GM18498 (cell line): Measurements from ENCODE around the gene RGS21.
"Not testable (repeated sequence)": the region's sequence is repeated elsewhere in the genome, so short reads cannot be mapped to it uniquely, and the experiment has no call there.

Experiments used
- ATAC-seq: cut with Tn5 transposase; IDR thresholded peaks from one replicate; pipeline ENCODE4 v1.9.1; 2021; ENCODE audit warnings: mild to moderate bottlenecking, moderate library complexity; ENCODE audit not compliant: unreplicated experiment

Gene RGS21, protein sequence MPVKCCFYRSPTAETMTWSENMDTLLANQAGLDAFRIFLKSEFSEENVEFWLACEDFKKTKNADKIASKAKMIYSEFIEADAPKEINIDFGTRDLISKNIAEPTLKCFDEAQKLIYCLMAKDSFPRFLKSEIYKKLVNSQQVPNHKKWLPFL

DNA sequence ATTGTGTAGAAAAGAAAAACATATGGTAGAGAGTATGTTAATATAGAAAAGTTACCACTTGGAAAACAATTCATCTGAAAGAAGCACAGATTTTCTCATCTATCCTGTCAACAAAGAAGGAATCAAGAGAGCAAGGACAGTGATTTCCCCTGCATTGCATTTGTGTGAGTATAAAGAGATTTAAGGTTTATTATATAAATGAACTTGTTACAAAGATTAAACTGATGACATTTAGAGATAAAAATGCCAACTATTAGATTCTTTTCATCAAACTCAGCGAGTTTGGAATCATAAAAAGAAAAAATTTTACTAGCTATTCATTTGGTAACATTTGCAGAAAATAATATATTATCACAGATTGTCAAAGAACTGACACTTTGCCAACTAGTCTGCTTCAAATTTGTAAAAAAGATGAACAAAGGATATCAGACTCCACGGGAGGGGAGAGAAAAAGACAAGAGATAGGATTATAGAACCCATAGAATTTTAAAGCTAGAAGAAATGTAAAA lies at the start of gene RGS21:
TSS of gene RGS21 (plus strand) at position 51 of the 509 bp plus-strand sequence. CDS start 26,045 bp downstream, outside the sequence.
- ATAC-seq, result no peak

DNA sequence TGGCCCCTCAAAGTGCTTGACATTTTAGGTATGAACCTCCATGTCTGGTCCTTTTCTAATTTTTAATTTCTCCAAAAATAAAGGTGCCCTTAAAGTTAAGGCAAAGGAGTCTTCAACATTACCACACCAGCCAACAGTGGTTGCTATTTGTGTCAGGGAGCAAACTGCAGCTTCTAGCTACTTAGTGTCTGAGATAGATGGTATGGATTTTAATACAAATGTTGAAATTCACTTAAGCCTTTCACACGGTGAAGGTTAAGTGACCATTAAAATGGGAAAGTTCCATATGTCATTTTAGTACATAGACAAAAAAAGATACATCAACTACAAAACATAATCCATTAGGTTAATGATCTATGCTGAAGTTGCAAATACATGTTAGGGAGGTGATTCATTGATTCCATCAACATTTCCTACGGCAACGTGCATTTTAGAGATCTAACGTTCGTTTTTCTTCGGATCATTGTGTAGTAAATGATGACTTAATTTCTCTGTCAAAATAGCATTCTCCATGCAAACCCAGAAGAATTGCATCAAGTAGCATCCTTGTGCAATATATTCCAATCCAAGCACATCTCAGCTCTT lies 48.2 kb upstream of the RGS21 start:
- ATAC-seq, result no peak

DNA sequence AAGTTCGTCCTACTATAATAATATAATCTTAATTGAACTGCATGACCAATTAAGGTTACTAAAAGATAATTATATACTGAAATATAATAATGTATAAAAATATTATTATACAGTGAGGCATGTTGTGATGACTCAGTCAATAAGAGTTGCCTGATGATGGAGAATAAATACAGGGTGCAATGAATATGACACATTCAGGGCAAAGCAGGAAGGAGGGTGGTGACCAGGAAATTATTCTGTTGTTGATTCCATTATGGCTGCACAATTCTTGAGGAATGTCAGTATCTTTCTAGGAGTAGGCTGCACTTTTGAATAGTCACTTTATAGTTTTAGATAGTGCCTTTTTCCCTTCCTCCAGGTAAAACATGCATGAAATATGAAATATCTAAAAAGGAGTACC lies 46.4 kb upstream of the RGS21 start:
- ATAC-seq, result no peak

DNA sequence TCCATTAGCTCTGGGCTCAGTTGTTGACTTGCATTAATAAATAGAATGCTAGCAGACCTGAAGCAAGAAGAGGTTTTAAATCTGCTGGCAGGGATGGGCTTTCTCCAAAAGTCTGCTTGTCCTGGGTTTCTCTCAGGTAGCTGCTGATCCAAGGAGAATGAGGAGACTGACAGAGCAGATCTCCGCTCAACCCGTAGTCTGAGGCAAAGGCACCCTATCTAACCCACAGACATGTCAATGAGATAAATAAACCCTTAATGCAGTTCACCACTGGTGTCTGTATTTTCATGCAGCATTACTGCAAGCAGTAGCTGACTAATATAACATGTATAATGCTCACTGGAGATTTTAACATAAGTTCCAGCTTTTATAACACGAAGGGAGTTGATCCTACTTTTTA lies 44.1 kb upstream of the RGS21 start:
- no peak for ATAC-seq

DNA sequence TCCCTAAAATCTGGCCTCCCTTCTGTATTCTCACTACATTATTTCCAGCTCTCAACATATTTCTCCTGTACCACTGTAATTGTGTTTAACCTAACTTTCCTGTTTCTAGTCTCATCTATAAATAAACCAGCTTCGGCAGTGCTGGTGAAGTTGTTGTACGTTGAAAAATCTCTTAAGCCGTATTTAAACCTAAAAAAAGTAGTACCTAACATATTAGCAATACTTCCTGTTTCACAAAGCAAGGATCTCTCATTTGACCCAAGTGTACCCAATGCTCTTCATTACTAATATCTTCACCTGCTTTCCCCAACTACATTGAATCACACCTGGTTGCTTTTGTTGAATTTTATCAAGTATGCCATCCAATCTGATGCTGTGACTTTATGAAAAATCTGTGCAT lies 42.2 kb upstream of the RGS21 start:
- no peak for ATAC-seq

DNA sequence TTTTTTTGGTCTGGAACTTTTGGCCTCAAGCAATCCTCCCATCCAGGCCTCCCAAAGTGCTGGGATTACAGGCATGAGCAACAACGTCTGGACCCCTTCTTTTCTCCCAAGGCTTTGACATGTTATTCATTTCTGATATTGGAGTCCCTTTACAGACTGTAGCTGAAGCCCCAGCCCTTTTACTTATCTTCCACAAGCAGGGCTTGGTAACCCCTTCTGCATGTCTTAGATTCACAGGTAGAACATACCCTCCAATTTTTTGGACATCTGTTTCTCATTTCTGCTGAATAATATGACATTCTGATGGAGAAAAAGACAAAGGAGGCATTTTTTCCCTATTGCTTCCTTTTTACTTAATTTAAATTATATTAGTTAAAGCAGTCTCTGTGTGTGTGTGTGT lies 39.2 kb upstream of the RGS21 start:
- ATAC-seq, result no peak

DNA sequence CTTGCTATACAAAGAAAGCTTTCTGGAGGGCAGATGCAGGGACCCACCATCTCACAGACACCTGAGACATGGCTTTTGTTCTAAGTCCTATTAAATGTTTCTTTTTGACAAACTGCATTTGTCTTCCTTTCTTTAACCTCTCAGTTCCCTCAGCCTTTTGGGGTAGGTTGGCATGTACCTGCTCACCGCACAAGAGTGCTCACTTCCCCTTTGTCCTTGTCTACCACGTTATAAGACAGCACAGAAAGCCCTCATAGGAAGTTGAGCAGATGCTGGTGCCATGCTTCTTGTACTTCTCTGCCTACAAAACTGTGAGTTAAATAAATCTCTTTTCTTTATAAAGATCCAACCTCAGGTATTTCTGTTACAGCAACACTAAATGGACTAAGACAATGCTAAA lies 31.9 kb upstream of the RGS21 start:
- ATAC-seq, result no peak

DNA sequence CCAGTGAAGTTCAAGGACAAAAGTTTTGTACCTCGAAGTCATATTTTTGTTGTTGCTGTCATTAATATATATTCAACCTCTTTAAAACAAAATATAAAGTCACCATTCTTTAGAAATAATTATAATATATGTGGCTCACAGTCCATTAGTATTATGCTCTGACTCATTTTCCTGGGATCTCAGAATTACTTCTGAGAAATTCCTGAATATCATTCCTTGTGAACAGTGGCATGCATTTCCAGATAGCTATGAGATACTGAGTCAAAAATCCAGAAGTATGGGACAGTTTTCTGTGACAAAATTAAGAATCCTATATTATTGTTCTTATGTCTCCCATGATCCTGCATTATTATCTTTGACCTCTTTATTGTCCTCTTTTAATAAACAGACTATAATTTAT lies 13.8 kb upstream of the RGS21 start:
- no peak for ATAC-seq

DNA sequence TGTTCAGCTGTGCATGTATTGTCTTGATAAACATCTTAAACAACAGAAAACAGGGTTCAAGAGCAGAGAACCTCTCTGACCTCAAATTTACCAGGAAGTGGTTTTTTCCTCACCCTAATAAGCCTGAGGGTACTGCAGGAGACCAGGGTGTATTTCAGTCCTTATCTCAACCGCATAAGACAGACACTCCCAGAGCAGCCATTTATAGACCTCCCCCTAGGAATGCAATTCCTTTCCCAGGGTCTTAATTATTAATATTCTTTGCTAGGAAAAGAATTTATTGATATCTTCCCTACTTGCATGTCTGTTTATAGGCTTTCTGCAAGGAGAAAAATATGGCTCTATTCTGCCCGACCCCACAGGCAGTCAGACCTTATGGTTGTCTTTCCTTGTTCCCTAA lies 8.5 kb upstream of the RGS21 start:
- not testable (repeated sequence) for ATAC-seq

DNA sequence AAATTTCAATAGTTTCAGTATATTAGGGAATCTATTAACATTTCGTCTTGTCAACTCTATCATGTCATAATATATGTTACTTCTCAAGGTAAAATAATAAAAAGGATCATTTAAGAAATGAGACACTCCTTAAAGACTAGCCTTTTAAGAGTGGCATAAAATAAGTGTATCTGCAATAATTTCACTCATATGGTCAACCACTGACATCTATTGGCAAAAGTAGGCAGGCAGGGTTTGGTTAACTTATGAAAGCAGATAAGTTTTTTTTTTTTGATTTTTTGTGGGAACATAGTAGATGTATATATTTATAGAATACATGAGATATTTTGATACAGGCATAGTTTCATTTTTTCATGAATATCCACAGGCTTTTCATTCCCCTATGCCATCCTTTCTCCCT lies 5.5 kb upstream of the RGS21 start:
- ATAC-seq, result no peak

DNA sequence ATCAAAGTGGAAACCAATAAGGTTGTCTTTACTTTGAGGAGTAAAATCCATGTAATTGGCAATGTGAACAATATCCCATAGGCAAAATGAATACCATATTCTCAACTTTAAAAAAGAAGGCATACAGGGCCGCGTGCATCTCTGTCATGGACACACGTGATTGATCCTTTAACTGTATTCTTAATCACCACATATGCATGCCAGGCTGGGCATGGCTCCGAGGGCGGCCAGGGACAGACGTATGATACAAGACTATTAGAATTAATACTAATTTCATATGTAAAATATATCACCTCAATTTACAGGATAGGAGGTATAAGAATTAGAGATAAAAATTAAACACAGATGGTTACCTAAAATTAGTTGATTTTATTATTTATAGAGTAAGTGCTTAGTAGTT lies 11.2 kb downstream of the RGS21 start:
- ATAC-seq, result no peak

DNA sequence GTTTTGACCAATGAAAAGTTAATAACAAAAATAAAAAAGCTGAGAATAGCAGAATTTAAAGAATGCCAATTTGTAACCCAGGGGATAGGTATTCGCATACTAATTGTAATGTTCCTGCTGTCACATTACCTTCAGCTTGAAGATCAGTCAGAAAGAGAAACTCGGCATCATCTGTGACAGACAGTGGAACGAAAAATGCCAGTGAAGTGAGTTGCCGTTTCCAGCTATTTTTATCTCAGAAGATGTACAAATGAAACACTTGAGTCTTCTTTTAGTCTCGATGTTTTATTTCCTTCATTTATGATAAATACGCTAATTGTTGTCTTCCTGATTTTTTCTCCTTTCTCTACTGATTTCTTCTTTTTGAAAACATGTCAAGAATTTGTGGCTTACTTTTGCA lies 26.1 kb downstream of the RGS21 start:
- ATAC-seq, result no peak

DNA sequence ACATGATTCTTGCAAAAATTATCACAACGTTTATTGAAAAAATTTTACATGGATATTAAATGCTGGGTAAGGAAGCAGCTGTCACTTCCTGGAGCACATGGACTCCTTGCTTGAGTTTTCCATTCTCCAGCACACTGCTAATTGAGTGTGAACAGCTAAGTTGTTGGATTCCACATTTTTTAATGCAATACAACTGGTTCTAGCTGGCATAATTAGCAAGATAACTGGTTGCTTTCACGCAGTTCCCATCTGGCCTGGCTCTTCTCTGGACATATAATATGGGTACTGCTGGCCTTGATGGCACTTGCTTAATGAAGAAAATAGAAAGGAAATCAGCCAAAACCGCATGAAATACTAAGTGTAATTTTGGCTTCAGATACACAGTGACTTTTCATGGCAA lies 26.6 kb downstream of the RGS21 start:
- ATAC-seq, result no peak

DNA sequence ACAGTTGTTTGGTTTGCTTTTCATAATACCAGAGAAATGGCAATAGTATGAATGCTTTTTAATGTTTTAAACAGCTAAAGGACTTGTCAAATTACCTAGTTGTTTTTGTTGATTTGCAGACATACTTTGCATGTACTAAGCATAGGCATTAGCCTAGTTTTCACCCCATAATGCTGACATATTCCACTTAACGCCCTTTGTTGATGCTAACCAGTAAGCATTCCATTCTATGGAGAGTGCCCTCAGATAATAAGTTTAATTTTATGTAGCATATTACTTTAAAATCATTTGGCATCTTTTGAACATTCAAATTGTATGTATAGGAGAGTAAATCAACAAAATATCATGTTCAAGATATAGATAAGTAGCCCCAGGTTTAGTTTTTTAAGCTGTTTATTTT lies 32.5 kb downstream of the RGS21 start:
- ATAC-seq, result no peak

DNA sequence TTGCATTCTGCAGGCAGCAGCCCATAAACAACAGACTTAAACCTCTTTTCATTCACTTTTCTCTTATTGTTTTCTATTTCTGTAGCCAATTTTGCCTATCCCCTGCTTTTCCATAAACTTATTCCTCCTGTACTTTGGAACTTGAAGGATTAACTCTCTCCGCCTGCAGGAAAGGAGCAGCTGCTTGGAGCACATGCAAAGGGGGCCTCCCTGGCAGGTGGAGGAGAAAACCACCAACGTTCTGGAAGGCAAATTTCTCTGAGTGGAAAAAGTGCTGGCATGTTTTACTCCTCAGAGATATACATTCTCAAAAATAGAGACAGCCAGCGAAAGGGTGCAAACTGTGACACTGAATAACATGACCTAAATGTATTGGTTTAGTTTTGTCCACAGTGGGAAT lies 33.6 kb downstream of the RGS21 start:
- no peak for ATAC-seq

DNA sequence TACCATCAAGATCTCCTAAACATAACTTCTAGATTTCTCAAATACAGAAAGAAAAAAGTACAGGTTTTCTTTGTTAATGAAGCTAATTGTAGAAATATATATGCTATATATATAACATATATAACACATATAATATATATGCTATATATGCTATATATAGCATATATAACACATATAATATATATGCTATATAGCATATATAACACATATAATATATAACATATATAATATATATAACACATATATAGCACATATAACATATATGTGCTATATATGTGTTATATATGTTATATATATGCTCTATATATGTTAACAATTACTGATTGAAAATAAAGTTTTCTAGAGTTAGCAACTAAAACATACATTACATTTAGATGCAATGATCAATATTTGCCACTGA lies 34.8 kb downstream of the RGS21 start:
- ATAC-seq, result no peak

DNA sequence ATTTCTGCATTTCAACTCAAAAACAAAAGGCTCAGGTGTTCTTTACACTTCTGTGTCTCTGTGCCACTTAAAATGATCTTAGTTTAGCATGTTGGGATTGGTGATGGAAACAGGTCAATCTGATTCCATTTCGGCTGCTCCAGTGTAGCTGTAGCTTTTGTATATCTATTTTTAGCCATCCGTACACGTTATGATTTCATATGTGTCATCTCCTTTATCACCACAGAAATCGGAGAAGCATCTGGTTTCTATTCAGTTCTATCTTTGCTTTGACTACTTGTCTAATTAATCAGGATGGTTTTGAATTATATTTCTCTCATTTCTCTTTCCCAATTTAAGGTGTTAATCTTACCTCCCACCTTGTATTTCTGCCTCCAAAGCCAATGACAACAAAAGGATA lies 41.1 kb downstream of the RGS21 start:
- no peak for ATAC-seq

DNA sequence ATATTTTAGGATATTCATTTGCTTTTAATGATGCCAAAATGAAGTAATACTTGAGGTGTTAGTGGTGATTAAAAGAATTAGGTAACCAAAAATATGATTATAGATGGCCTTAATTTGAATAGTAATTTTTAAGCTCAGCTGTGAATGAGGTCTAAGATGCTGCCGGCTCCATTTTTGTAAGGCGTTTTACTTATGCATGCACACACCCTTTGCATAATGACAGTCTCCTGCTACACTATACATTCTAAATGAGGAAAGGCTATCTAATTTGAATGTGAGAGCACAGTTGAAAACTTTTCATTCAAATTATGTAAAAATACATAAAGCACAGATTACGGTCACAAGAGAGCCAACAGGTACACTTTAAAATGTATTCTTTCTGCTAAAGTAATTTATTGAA lies 41.6 kb downstream of the RGS21 start:
- no peak for ATAC-seq

DNA sequence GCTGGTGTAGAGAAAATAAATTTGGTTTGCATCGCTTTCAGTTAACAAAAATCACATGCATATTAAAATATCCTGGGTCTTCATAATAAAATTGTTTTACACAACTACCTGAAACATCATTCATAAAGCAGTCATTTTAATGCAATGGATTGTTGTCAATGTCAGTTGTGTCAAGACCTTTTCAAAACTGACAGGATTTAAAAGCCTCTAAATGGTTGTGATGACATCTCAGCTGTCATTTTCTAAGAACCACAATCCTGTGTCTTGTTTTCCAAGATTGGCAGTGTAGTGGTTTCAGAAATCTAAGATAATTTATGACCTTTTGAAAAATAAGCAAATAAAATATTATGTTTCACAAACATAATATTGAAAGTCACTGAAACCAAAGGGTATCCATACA lies 42.0 kb downstream of the RGS21 start:
- ATAC-seq, result no peak

DNA sequence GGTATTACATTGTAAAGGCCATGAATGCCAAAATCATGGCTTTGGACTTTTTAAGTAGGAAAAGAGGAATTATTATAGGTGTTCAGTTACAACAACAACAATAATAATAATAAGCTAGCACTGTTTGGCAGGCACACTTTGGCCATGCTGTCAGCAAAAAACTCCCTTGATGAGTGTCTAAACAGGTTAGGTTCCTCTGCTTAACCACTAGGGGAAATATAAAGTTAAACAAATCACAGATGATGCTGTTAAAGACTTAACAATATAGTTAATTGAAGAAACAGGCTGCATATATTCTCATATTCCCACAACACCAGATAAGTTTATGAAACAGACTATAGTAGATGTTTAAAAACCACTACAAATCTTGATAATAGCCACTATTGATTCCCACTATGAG lies 46.4 kb downstream of the RGS21 start:
- ATAC-seq, result no peak

DNA sequence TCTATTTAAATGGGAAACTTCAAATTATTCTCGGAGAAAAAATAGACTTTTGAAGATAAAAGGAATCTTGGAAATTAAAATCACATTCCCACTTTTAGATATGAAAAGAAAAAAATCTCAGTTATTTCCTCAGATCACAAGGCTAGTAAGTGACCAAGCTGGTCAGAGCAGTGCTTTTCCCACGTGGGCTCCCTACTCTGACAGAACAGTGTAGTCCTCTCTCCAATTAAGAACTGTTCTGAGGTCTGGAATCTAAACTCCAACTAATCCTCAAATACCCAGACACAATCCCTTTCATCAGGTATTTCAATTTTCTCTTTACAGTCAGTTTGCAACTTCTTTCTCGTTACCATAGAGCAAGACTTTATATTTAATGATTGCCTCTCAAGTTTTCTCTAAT lies 50.6 kb downstream of the RGS21 start:
- no peak for ATAC-seq

DNA sequence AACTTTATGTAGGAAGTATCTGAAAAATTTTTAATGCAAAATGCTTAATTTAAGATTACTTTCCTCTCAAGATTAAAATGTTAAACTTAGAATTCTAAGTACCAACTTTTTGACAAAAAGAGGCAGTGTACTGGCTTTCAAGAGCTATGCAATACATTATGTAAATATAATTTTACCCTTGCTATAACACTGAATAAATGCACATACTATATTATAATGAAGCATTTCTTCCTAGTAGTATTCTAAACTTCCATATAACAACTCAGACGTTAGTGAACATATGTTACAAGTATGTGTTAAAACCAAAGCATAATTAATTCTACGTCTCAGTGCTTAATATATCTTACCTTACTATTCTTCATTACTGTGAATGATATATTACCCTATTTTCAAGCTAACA lies 58.5 kb downstream of the RGS21 start:
- no peak for ATAC-seq

DNA sequence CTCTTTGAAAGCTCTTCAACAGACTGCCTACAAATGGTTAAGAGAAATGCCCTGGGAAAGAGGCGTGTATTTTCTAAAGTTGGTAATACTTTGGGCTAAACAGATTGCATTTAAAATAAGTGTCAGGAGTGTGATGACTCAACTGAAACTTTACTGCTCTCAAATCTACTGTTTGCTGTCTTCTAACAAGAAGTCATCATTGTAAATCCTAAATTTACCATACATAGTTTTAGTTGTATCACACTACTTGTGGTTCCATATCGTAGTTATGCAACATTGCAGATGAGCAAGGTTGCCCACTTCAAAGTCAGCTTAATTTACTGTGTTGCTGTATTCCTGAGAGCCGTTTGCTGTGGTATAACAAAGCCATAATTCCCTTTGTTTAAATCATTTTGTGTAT lies 59.6 kb downstream of the RGS21 start:
- no peak for ATAC-seq
